HepG2 (cell line): Measurements from ENCODE around the gene PSMB3. TPM values are rescaled to one million over a fixed set of nuclear protein-coding genes. Genes with fewer than 3 reads are reported as not detected.

ENCODE experiments used
- HMG20A ChIP-seq: IDR thresholded peaks from 2 replicates; pipeline ENCODE4 v1.6.1; 2016; ENCODE audit warnings: borderline replicate concordance
- JUN ChIP-seq: sonication (generic); formaldehyde crosslinking; IDR thresholded peaks from 2 replicates; pipeline ENCODE4 v1.4.0; 2020; ENCODE audit warnings: mild to moderate bottlenecking, missing genetic modification reagents
- MATR3 ChIP-seq: sonication (generic); formaldehyde crosslinking; IDR thresholded peaks from 2 replicates; pipeline ENCODE4 v1.4.0; 2020; ENCODE audit warnings: missing genetic modification reagents
- MED13 ChIP-seq: sonication (generic); formaldehyde crosslinking; IDR thresholded peaks from 2 replicates; pipeline ENCODE4 v1.5.0; 2020; ENCODE audit warnings: missing genetic modification reagents
- NFE2 ChIP-seq: sonication (generic); formaldehyde crosslinking; IDR thresholded peaks from 2 replicates; pipeline ENCODE4 v1.4.0; 2020; ENCODE audit warnings: missing genetic modification reagents
- POGZ ChIP-seq: sonication (generic); formaldehyde crosslinking; IDR thresholded peaks from 2 replicates; pipeline ENCODE4 v1.4.0; 2020; ENCODE audit warnings: mild to moderate bottlenecking, missing genetic modification reagents
- RORA ChIP-seq: sonication (generic); formaldehyde crosslinking; IDR thresholded peaks from 2 replicates; pipeline ENCODE4 v1.5.0; 2020; ENCODE audit warnings: mild to moderate bottlenecking, missing genetic modification reagents, moderate library complexity
- SIN3B ChIP-seq: fragments of 150-350 bp; IDR thresholded peaks from 2 replicates; pipeline ENCODE4 v1.6.1; 2014; ENCODE audit warnings: low read length
- SKIL ChIP-seq: sonication (generic); formaldehyde crosslinking; IDR thresholded peaks from 2 replicates; pipeline ENCODE4 v1.8.0; 2022; ENCODE audit warnings: missing genetic modification reagents, mild to moderate bottlenecking, moderate library complexity, borderline replicate concordance
- ZBTB1 ChIP-seq: sonication (generic); formaldehyde crosslinking; IDR thresholded peaks from 2 replicates; pipeline ENCODE4 v1.4.0; 2020; ENCODE audit warnings: missing genetic modification reagents, borderline replicate concordance
- ZNF10 ChIP-seq: sonication (generic); formaldehyde crosslinking; IDR thresholded peaks from 2 replicates; pipeline ENCODE4 v1.4.0; 2020; ENCODE audit warnings: mild to moderate bottlenecking, low read depth, missing genetic modification reagents, borderline replicate concordance
- ZNF3 ChIP-seq: IDR thresholded peaks from 2 replicates; pipeline ENCODE4 v1.7.0; 2017; ENCODE audit warnings: inconsistent platforms
- ZNF382 ChIP-seq: sonication (generic); formaldehyde crosslinking; IDR thresholded peaks from 2 replicates; pipeline ENCODE4 v1.5.0; 2020; ENCODE audit warnings: missing genetic modification reagents, mild to moderate bottlenecking, borderline replicate concordance
- ZNF574 ChIP-seq: sonication (generic); formaldehyde crosslinking; IDR thresholded peaks from 2 replicates; pipeline ENCODE4 v1.4.0; 2020; ENCODE audit warnings: missing genetic modification reagents
- ZNF878 ChIP-seq: sonication (generic); formaldehyde crosslinking; IDR thresholded peaks from 2 replicates; pipeline ENCODE4 v1.8.1; 2023; ENCODE audit warnings: mild to moderate bottlenecking, missing genetic modification reagents, moderate library complexity
- polyA plus RNA-seq, 8 experiments: library from polyadenylated mRNA; depleted of rRNA in 3 of 8; stranded (reverse) in 7 of 8; unstranded in 1 of 8; fragments of >200 nt; fragmentation: Illumina TruSeq in 4 of 8; extraction: Trizol in 4 of 8; gene quantifications; 2 replicates each; pipeline versions ENCODE4 v1.2.1 to v1.2.3, GENCODE V29; 2011 to 2016; ENCODE audit warnings: low read depth in 4 of 8, missing spikeins in 1 of 8, mixed read lengths in 1 of 8; ENCODE audit not compliant: insufficient read depth in 1 of 8
- total RNA-seq, 5 experiments: library from RNA; depleted of rRNA; stranded (reverse); fragments of >200 nt; fragmentation: Illumina TruSeq; extraction: Trizol; gene quantifications; 2 replicates each; pipeline ENCODE4 v1.2.3, GENCODE V29; 2016; ENCODE audit warnings: low read depth in 1 of 5
- TF ChIP-seq, protein P1 (sequence below): sonication (generic); formaldehyde crosslinking; IDR thresholded peaks from 2 replicates; pipeline ENCODE4 v1.4.0; 2020; ENCODE audit warnings: missing genetic modification reagents, borderline replicate concordance
- TF ChIP-seq, protein P2 (sequence below): IDR thresholded peaks from 2 replicates; pipeline ENCODE4 v1.6.1; 2016; ENCODE audit warnings: missing compliant biosample characterization, missing genetic modification reagents, borderline replicate concordance
- TF ChIP-seq, protein P3 (sequence below): IDR thresholded peaks from 2 replicates; pipeline ENCODE4 v1.6.1; 2016; ENCODE audit warnings: missing compliant biosample characterization, missing genetic modification reagents, borderline replicate concordance
- TF ChIP-seq, protein P4 (sequence below): sonication (generic); formaldehyde crosslinking; IDR thresholded peaks from 2 replicates; pipeline ENCODE4 v1.5.0; 2020; ENCODE audit warnings: missing genetic modification reagents

The PSMB3 gene
- total and polyA plus RNA-seq, 2 of the 13 experiments (the other 11 are each of a cell fraction or from before 2014, with no cell fraction given): 366 to 517 TPM

- TF ChIP-seq, protein P1, sequence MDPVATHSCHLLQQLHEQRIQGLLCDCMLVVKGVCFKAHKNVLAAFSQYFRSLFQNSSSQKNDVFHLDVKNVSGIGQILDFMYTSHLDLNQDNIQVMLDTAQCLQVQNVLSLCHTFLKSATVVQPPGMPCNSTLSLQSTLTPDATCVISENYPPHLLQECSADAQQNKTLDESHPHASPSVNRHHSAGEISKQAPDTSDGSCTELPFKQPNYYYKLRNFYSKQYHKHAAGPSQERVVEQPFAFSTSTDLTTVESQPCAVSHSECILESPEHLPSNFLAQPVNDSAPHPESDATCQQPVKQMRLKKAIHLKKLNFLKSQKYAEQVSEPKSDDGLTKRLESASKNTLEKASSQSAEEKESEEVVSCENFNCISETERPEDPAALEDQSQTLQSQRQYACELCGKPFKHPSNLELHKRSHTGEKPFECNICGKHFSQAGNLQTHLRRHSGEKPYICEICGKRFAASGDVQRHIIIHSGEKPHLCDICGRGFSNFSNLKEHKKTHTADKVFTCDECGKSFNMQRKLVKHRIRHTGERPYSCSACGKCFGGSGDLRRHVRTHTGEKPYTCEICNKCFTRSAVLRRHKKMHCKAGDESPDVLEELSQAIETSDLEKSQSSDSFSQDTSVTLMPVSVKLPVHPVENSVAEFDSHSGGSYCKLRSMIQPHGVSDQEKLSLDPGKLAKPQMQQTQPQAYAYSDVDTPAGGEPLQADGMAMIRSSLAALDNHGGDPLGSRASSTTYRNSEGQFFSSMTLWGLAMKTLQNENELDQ: no peak
- no peak for TF ChIP-seq HMG20A (CRISPR knock-in tag)
- TF ChIP-seq NFE2 (CRISPR knock-in tag): no peak
- no peak for TF ChIP-seq ZNF10
- no peak for TF ChIP-seq JUN (CRISPR knock-in tag)
- TF ChIP-seq SIN3B: no peak
- no peak for TF ChIP-seq RORA
- no peak for TF ChIP-seq ZNF3 (CRISPR knock-in tag)
- no peak for TF ChIP-seq SKIL (CRISPR knock-in tag)
- TF ChIP-seq MED13 (CRISPR knock-in tag): no peak
- no peak for TF ChIP-seq MATR3 (CRISPR knock-in tag)
- TF ChIP-seq, protein P2, sequence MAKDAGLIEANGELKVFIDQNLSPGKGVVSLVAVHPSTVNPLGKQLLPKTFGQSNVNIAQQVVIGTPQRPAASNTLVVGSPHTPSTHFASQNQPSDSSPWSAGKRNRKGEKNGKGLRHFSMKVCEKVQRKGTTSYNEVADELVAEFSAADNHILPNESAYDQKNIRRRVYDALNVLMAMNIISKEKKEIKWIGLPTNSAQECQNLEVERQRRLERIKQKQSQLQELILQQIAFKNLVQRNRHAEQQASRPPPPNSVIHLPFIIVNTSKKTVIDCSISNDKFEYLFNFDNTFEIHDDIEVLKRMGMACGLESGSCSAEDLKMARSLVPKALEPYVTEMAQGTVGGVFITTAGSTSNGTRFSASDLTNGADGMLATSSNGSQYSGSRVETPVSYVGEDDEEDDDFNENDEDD (CRISPR knock-in tag): peak; percentile 59; the same call in 1 of the 2 replicates
- no peak for TF ChIP-seq ZNF574 (CRISPR knock-in tag)
- TF ChIP-seq, protein P3, sequence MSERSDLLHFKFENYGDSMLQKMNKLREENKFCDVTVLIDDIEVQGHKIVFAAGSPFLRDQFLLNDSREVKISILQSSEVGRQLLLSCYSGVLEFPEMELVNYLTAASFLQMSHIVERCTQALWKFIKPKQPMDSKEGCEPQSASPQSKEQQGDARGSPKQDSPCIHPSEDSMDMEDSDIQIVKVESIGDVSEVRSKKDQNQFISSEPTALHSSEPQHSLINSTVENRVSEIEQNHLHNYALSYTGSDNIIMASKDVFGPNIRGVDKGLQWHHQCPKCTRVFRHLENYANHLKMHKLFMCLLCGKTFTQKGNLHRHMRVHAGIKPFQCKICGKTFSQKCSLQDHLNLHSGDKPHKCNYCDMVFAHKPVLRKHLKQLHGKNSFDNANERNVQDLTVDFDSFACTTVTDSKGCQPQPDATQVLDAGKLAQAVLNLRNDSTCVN: no peak
- TF ChIP-seq ZBTB1 (CRISPR knock-in tag): no peak
- TF ChIP-seq POGZ (CRISPR knock-in tag): no peak
- TF ChIP-seq ZNF382 (CRISPR knock-in tag): no peak
- TF ChIP-seq, protein P4, sequence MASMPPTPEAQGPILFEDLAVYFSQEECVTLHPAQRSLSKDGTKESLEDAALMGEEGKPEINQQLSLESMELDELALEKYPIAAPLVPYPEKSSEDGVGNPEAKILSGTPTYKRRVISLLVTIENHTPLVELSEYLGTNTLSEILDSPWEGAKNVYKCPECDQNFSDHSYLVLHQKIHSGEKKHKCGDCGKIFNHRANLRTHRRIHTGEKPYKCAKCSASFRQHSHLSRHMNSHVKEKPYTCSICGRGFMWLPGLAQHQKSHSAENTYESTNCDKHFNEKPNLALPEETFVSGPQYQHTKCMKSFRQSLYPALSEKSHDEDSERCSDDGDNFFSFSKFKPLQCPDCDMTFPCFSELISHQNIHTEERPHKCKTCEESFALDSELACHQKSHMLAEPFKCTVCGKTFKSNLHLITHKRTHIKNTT (CRISPR knock-in tag): no peak
- TF ChIP-seq ZNF878 (CRISPR knock-in tag): no peak
Observed at GRCh38 chr17:38750312-38751121, 2.0 kb upstream of the PSMB3 start (continued).
